K562 (cell line): ENCODE data around the gene CDS1. TPM values are rescaled to one million over a fixed set of nuclear protein-coding genes. Genes with fewer than 3 reads are reported as not detected.

Source experiments
- DEAF1 ChIP-seq: fragments of 450-650 bp; formaldehyde crosslinking; IDR thresholded peaks from 2 replicates; pipeline ENCODE4 v1.4.0; 2020; ENCODE audit warnings: mild to moderate bottlenecking, moderate library complexity
- ETV6 ChIP-seq, 3 experiments: fragments of 150-350 bp in 1 of 3; sonication (generic) in 1 of 3; formaldehyde crosslinking in 1 of 3; IDR thresholded peaks; 2 replicates each; pipeline versions ENCODE4 v1.6.1 to v1.8.0; 2014 to 2022; ENCODE audit warnings: borderline replicate concordance in 2 of 3, low read depth in 2 of 3, antibody characterized with exemption in 1 of 3, low read length in 1 of 3, mild to moderate bottlenecking in 1 of 3, missing genetic modification reagents in 1 of 3
- GATA2 ChIP-seq: sonication (generic); formaldehyde crosslinking; IDR thresholded peaks from 2 replicates; pipeline ENCODE4 v1.4.0; 2020; ENCODE audit warnings: mild to moderate bottlenecking, missing genetic modification reagents
- ILK ChIP-seq: fragments of 450-650 bp; IDR thresholded peaks from 2 replicates; pipeline ENCODE4 v1.6.1; 2016; ENCODE audit warnings: missing genetic modification characterization, low read depth, mild to moderate bottlenecking, missing compliant biosample characterization, moderate library complexity, borderline replicate concordance
- THRAP3 ChIP-seq: fragments of 450-650 bp; IDR thresholded peaks from 2 replicates; pipeline ENCODE4 v1.6.1; 2016; ENCODE audit warnings: mild to moderate bottlenecking, inconsistent platforms, borderline replicate concordance
- THRB ChIP-seq: fragments of 450-650 bp; formaldehyde crosslinking; conservative IDR thresholded peaks from 2 replicates; pipeline ENCODE4 v1.4.0; 2022; ENCODE audit warnings: mild to moderate bottlenecking, missing genetic modification characterization
- polyA plus RNA-seq, 8 experiments: library from polyadenylated mRNA; depleted of rRNA in 4 of 8; stranded (reverse) in 5 of 8; unstranded in 3 of 8; fragments of >200 nt; fragmentation: Nextera tagmentation in 2 of 8; fragmentation: Illumina TruSeq in 1 of 8; extraction: Ambion mirVana in 2 of 8; extraction: Trizol in 1 of 8; gene quantifications; 2 replicates each; pipeline versions ENCODE4 v1.2.1 to v1.2.3, GENCODE V29; 2011 to 2014; ENCODE audit warnings: inconsistent platforms in 1 of 8, missing spikeins in 1 of 8
- total RNA-seq, 7 experiments: library from RNA; depleted of rRNA in 6 of 7; stranded (reverse); fragments of >200 nt in 6 of 7; fragmentation: Illumina TruSeq in 2 of 7; extraction: Trizol in 2 of 7; gene quantifications; 2 replicates each; pipeline versions ENCODE4 v1.2.1 to v1.2.3, GENCODE V29; 2011 to 2021; ENCODE audit warnings: low replicate concordance in 1 of 7

The CDS1 gene
- total and polyA plus RNA-seq, 9 of the 15 experiments (the other 6 are each of a cell fraction or from before 2014, with no cell fraction given): 0.04 to 0.42 (median 0.15) TPM

GRCh38 chr4:84578540-84579402 is 4.2 kb upstream of the CDS1 start (continued):
- TF ChIP-seq DEAF1 (0 out of 2 replicates have a peak, but pooled peaks have one; percentile 40), THRB (CRISPR knock-in tag) (no peak), ETV6 (IDR thresholded peaks at IDR 0.05; ENCODE audit: borderline replicate concordance in 1 of 2, low read depth in 2 of 2, low read length in 1 of 2) (no peak), ETV6 (CRISPR knock-in tag; IDR thresholded peaks at IDR 0.05; ENCODE audit: borderline replicate concordance) (no peak), GATA2 (CRISPR knock-in tag) (no peak), THRAP3 (no peak), ILK (tag) (no peak)
